GM21390 (cell line): Measurements from ENCODE around the gene FZD10.

ENCODE experiments used
- ATAC-seq: cut with Tn5 transposase; IDR thresholded peaks from one replicate; pipeline ENCODE4 v1.9.1; 2021; ENCODE audit not compliant: unreplicated experiment

The FZD10 gene

DNA sequence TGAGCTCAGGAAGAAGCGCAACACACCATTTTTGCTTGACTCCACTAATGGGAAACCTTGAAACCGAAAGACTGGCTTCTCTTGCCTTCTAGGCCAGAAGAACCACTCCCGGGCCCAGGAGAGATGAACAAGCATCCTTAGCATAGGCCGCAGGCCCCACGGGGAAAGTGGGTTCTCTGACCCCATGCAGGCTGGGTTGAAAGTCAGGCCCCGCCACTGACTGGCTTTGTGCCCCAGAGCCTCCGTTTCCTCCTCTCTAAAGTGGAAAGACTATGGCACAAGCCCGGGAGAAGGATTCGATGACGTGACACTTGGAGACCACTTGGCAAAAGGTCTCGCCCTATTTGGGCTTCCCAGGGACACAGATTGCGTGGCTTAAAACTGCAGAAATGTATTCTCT is 9.9 kb upstream of the FZD10 start:
- no peak for ATAC-seq

DNA sequence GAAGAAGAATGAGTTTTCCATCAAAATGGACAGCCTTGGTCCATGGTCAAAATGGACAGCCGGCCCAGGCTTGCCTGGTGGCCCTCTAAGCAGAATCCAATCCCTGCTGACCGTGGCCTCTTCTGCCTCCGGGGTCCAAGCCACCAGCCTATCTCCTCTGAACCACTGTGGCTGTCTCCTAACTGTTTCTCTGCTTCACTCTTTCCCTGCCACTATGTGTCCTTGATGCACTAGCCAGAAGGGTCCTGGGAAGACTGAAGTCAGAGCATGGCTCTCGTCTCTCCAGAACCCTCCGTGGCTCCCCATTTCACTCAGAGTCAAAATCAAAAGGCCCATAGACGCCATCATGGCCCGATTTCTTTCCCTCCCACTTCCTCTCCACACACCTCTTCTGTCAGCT is 8.5 kb upstream of the FZD10 start:
- no peak for ATAC-seq

DNA sequence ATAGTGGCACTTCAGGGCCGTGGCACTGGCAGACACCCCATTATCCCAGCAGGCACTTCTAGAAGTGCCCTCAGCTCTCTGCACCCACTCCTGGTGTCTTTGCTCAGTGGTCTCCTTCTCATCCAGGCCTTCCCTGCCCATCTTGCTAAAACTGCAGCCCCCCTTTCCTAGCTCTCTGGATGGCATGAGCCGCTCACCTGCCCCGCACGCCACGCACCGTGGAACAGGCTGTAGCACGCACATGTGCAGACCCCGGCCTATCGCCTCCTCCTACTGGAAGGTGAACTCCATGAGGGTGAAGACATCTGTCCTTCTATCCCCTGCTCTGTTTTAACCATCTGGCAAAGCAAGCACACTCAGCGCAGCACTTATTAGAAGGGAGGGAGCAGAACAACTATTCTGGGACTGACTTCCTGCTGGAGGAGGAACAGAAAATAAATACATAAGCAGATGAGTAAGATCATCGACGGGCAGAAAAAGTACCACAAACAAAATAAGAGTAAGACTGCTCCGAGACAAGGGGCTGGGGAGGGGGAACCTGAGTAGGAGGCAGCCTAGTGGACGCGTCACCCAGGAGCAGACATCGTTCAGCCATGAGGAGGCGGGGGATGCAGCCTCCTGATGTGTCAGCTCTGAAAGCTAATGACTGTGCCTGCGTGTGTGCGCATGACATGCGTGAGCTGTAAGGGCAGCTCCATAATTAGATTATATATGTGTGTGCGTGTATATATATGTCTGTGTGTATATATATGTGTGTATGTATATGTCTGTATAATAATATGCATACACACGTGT is 7.8 kb upstream of the FZD10 start:
- no peak for ATAC-seq

DNA sequence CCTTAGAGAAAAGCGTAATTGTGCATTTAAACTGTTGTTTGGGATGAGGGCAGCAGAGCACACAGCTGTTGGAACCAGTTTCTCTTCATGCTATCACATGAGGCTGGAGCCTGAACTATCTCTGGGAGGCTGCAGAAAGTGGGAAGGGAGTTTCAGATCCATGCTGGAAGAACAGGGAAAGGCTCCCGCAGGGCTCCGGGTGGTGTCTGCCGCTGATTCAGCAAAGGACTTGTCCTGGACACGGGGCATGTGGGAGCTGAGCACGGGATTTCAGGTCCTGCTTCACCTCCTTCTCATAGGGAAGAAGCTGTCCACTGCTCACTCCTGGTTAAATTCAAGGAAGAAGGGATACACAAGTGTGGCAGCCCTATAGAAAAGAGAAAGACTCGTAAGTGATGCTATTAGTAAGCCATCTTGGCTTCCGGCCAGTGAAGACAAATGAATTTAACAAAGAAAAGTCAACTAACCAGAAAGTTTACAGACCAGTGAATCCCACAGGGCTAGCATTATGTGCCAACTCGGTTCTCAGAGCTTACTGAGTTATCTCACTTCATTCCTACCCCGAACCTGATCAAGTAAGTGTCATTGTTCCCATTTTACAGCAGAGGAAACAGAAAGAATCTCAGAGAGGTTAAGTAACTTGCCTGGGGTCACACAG is 6.7 kb upstream of the FZD10 start:
- no peak for ATAC-seq

DNA sequence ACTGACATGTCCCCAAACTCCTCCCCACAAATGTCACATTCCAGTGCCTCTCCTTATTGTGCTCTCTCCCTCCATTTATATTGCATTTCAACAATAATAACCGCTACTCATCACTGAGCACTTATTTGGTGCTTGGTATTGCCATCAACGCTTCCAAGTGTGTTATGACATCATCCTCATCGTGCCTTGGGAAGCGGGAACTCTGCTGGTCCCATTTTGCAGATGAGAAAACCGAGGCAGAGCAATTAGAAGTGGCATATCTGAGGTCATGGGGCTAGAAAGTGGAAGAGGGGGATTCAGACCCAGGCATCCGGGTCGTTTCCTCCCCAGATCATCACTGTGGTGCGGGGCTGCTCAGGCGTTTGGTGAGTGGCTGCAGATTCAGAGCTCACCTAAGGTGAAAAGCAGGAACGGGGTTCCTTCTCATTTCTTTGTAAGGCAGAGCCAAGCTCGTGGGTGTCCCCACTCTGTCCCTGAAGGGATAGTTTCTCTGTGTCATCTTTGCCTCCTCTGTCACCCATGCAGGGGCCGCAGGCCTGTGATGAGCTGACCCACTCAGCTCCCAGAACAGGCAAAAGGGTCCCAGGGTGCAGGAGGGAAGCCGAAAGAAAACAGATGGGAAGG is 5.5 kb upstream of the FZD10 start:
- no peak for ATAC-seq

DNA sequence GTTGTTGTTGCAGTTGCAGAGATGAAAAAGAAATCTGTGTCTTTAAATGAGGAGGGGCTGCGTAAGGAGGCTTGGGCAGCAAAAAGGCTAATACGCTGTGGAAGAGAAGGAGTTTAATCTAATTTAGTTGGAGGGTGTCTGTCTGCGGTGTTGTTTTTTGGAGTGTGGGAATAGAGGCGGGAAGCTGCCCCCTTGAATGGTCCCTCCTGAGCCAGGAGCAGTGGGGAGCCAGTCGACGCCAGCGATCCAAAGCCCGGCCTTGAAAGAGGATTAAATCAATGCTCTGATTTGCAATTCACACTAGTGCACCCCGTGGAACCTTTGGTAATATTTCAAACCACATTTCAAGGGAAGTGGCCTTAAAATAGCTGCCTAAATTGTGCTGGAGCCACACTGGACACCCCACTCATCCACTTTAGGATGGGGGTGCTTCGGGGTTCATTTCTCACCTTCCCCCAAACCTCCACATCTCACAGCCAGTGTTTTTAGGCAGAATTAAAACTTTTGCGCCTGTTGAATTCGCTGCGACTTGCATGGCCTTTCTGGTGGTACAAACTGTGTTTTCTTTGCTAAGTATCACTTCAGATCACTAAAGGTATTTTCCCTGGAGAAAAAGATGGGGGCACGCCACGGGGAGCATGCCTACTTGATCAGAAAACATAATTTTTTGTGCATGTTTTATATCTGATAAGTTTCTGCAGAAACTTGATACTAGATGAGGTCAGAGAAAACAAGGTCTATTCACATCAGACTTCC is 4.1 kb upstream of the FZD10 start:
- no peak for ATAC-seq

DNA sequence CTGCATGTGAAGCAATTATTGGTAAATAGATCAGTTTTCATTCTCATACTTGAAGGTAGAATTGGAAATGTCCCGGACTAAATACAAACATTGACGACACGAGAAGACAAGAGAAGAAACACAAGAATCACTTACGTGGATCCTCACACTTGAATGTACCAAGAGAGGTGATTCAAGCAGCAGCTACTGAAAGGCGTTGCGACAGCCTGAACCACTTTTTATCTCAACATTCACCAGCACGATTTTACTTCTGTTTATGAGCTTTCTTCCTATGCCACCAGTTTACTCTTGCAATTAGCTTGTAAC is 3.6 kb upstream of the FZD10 start:
- ATAC-seq, result no peak

DNA sequence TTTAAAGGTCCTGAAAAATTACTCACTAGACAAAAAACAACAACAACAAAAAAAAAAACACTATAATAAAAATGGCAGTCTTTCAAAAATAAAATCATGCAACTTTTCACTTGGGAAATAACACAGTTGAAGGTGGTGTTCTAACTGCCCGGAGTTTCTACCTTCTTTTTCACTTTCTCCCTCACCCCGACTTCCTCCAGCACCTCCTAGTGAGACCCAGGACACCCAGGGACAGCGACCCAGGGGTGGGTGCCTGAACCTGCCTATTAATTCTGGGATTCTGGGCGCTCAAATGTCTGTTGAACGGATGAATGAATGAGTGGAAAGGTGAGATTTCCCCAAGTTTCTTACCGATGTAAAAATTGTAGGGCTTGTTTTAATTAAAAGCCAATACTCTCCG is 2.0 kb upstream of the FZD10 start:
- no peak for ATAC-seq

DNA sequence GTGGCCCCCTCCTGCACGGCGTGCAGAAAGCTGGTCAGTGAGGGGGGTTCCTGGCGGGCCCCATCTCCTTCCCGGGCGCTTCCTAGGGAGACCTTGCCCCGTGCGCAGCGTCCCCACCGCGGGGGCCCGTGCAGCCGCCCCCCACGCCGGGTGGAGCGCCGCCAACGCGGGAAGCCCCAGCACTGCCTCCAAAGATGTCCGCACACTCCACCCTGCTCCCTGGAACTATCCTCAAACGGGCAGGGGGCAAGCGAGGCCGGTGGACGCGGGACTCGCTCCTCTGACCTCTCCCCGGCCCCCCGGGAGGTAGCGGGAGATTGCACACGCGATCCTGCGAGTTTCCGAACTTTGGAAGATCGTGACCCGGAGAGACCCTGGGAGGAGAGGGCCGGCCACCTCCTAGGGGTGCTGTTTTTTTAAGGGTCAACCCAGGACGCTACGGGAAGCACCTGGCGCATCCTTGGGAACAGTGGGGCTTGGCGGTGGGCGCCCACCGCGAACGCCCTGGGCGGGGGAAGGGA is 1.5 kb upstream of the FZD10 start:
- ATAC-seq, result no peak

DNA sequence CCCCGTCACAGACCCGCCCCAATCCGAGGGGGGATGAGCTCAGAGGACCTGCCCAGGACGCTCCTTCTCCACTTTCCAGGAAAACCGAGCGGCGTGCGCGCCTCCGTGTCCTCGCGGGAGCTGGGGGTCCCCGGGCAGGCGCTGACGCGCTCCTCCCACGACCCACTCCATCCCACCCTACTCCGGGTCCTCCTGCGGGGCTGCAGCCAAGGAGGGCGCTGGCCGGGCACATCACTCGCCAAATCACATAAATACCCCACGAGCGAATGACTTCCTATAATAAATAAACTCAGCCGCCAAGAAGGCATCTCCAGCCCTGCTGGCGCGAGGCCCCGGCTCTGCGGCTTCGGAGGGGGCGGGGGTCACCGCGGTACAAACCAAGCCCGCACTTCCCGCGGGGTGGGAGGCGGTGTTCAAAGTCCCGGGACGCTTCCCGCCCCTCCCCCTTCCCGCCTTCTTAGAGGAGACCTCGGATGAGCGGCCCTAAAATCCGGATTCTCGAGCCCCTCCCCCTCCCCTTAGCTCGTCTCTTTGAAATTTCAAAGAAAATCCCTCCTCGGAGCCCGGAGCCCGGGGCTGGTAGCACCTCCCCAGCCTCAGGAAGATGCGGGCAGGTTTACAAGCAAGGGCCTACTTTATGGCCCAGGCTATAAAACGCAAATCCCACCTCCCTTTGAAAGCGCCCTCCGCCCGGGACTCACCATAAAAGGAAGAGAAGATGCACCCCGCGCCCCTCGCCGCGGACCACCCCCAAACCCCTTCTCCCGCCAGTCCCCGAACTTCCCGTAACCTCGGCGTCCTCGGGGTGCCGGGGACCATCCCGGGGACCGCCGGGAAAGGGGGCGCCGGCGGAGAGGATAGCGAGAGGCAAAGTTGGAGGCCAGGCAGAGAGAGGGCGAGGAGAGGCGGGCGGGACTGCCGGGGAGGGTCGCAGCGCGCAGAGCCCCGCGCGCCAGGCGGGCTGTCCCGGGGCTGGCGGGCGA is 712 bp upstream of the FZD10 start:
- ATAC-seq, result no peak

DNA sequence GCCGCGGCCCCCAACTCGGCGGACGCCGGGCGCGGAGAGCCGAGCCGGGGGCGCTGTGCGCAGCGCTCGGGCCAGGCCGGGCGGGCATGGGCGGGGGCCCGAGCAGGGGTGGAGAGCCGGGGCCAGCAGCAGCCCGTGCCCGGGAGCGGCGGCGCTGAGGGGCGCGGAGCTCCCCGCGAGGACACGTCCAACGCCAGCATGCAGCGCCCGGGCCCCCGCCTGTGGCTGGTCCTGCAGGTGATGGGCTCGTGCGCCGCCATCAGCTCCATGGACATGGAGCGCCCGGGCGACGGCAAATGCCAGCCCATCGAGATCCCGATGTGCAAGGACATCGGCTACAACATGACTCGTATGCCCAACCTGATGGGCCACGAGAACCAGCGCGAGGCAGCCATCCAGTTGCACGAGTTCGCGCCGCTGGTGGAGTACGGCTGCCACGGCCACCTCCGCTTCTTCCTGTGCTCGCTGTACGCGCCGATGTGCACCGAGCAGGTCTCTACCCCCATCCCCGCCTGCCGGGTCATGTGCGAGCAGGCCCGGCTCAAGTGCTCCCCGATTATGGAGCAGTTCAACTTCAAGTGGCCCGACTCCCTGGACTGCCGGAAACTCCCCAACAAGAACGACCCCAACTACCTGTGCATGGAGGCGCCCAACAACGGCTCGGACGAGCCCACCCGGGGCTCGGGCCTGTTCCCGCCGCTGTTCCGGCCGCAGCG is 639 bp downstream of the FZD10 start:
- no peak for ATAC-seq

DNA sequence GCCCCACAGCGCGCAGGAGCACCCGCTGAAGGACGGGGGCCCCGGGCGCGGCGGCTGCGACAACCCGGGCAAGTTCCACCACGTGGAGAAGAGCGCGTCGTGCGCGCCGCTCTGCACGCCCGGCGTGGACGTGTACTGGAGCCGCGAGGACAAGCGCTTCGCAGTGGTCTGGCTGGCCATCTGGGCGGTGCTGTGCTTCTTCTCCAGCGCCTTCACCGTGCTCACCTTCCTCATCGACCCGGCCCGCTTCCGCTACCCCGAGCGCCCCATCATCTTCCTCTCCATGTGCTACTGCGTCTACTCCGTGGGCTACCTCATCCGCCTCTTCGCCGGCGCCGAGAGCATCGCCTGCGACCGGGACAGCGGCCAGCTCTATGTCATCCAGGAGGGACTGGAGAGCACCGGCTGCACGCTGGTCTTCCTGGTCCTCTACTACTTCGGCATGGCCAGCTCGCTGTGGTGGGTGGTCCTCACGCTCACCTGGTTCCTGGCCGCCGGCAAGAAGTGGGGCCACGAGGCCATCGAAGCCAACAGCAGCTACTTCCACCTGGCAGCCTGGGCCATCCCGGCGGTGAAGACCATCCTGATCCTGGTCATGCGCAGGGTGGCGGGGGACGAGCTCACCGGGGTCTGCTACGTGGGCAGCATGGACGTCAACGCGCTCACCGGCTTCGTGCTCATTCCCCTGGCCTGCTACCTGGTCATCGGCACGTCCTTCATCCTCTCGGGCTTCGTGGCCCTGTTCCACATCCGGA is 1.4 kb downstream of the FZD10 start:
- ATAC-seq, result no peak

DNA sequence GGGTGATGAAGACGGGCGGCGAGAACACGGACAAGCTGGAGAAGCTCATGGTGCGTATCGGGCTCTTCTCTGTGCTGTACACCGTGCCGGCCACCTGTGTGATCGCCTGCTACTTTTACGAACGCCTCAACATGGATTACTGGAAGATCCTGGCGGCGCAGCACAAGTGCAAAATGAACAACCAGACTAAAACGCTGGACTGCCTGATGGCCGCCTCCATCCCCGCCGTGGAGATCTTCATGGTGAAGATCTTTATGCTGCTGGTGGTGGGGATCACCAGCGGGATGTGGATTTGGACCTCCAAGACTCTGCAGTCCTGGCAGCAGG is 1.9 kb downstream of the FZD10 start:
- ATAC-seq, result no peak

DNA sequence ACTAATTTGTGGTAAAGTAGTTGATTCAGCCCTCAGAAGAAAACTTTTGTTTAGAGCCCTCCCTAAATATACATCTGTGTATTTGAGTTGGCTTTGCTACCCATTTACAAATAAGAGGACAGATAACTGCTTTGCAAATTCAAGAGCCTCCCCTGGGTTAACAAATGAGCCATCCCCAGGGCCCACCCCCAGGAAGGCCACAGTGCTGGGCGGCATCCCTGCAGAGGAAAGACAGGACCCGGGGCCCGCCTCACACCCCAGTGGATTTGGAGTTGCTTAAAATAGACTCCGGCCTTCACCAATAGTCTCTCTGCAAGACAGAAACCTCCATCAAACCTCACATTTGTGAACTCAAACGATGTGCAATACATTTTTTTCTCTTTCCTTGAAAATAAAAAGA is 2.7 kb downstream of the FZD10 start:
- ATAC-seq, result no peak

DNA sequence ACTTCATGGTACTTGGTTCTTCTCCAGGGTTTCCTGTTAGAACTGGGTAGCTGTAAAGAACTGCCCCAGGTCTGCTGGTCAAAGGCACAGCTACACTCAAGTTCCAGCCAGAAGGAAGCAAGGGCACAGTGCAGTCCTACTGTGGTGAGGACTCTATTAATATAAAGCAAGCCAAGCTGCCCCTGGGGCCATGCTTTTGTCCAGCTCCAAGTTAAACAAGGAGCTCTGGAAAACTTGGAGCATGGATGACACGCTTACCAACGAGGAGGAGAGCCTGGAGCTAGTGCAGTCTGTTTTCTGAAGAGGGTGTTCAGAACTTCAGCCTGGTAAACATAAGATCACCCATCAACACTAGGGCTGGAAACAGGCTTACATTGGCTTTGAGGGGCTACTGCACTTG is 4.0 kb downstream of the FZD10 start:
- ATAC-seq, result no peak

DNA sequence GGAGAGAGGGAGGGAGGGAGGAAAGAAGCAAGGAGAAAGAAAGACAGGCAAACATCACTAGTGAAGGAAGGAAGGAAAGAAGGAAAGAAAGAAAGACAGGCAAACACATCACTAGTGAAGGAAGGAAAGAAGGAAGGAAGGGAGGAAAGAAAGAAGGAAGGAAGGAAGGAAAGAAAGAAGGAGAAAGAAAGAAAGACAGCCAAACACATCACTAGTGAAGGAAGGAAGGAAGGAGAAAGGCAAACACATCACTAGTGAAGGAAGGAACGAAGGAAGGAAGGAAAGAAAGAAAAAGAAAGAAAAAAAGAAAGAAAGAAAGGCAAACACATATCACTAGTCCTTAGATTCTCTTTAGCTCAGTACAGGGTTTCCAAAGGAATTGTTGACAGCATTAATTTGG is 5.3 kb downstream of the FZD10 start:
- no peak for ATAC-seq

DNA sequence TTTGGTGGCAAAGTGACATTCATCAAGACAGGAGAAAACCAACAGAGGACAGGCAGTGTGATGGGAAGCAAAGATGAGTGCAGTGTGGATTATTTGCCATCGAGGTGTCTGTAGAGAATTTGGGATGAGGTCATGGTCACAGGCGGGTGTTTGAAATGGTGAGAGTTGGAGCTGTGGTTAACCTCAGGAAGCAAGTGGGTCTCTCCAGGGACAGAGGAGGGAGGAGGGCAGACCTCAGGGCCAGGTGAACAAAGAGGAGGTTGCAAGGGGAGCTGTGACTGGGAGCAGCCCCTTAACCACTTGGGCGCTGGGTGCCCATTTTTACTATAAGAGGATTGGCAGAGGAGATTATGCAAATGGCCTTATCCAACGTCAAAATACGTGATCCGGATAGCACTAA is 7.0 kb downstream of the FZD10 start:
- ATAC-seq, result no peak

DNA sequence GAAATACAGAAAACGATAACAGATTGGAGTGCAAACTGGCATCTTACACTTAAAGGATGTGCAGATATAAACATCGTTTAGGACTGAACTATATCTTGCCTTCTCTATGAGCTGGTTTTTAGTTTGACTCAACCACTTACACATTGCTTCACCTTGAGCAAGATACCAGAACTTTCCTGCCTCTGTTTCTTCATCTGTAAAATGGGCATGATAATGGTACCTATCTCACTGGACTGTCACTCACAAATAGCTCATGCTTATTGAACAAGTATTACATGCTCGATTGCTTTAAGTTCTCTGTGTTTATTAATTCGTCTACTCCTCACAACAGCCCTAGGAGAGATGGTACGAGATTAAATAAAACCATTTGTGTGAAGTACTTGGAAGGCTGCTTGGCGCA is 7.7 kb downstream of the FZD10 start:
- no peak for ATAC-seq

DNA sequence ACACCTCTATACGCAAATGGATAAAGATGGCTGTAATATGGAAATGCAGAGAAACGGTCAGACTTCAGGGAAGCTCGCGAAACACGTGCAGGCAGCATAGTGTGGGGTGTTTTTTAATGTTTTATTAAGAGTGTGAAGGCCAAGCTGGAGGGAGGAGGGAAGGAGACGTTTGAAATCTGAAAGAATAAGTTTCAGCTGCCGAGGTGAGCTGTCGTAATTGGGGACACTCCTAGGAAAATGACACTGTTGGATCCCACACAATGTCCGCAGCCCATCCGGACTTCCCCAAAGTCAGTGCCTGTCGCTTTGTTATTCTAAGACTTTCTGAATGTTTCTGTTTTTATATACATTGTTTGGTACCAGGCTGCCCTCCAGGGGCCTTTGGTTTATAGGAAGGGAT is 8.3 kb downstream of the FZD10 start:
- no peak for ATAC-seq
